Measurements from ENCODE around the gene GSE1. TPM values are rescaled to one million over a fixed set of nuclear protein-coding genes. Genes with fewer than 3 reads are reported as not detected.

GSE1 gene
- total RNA-seq, 1 donor from 2014 or later = 31.1 TPM

DNA sequence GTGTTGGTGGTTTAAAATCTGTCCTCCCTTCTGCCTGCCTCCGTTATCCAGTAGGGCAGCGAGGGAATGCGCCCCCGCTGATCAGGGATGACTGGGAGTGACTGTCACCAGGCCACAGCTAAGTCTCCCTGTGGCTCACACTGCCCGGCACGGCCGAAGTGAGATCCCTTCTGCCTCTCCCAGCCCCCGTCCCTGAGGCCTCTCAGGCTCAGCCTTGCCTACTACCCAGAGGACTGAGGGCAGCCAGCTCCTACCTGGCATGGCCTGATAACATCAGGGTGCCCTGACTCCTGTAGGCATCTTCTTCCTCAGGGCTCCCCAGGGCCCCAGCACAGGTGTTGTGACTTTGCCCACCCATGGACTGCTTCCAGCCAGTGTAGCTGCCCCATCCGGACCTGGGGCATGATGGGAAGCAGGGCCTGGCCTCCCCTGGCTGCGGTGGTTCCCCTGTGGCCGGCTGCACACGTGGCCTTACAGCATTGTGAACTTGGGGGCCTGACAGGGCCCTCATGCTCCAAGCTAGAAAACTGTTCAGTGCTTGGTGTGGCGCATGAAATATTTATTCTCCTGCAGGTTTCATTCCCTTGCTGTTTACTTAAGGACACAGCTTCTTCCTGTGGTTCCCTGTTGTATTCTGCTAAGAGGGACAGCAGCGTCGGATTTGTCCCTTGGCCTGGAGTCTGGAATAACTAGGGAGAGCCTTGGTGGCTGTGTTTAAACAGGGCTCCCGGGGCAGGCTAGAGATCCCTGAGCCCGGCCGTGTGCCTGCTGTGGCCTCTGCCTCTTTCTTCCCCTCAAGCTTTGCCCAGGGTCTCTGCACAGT, 45.6 kb downstream of the GSE1 start:
- no peak for DNase-seq (ENCODE audit: low spot score)

DNA sequence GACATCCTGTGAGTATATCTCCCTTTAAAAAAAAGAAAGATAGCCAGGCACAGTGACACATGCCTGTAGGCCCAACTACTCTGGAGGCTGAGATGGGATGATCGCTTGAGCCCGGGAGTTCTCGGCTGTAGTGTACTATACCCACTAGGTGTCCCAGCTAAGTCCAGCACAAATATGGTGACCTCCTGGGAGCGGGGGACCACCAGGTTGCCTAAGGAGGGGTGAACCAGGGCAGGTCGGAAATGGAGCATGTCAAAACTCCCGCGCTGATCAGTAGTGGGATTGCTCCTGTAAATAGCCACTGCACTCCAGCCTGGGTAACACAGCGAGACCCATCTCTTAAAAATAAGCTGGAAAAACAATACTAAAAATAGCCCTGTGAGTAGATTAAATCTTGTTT, 46.2 kb downstream of the GSE1 start:
- no peak for DNase-seq (ENCODE audit: low spot score)

DNA sequence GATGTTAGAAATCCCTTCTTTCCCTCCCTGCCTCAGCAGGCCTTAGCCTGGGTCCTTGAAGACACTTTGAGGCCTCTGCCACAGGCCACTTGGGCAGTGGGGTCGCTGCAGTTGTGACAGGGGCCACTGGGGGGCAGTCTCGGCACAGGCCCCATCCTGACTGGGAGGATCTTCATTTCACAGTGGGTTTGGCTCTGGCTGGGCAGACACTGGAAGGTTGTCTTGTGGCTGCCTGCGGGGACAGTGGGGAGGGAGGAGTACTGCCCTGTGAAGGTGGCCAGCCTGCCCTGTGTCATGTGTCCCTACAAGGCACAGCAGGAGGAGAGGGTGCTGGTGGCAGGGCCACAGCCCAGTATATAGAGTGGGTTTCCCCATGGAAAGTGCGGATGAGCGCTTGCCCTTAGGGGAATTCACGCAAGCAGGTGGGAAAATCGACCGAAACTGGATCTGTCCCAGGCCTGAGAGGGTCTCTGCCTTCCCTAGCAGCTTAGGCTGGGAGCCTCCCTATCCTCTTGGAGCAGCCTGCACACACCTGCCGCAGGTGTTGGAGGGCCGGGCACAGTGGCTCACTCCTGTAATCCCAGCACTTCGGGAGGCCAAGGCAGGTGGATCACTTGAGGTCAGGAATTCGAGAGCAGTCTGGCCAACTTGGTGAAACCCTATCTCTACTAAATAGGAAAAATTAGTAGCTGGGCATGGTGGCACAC, 46.8 kb downstream of the GSE1 start:
- DNase-seq (ENCODE audit: low spot score) = peak; percentile 25

DNA sequence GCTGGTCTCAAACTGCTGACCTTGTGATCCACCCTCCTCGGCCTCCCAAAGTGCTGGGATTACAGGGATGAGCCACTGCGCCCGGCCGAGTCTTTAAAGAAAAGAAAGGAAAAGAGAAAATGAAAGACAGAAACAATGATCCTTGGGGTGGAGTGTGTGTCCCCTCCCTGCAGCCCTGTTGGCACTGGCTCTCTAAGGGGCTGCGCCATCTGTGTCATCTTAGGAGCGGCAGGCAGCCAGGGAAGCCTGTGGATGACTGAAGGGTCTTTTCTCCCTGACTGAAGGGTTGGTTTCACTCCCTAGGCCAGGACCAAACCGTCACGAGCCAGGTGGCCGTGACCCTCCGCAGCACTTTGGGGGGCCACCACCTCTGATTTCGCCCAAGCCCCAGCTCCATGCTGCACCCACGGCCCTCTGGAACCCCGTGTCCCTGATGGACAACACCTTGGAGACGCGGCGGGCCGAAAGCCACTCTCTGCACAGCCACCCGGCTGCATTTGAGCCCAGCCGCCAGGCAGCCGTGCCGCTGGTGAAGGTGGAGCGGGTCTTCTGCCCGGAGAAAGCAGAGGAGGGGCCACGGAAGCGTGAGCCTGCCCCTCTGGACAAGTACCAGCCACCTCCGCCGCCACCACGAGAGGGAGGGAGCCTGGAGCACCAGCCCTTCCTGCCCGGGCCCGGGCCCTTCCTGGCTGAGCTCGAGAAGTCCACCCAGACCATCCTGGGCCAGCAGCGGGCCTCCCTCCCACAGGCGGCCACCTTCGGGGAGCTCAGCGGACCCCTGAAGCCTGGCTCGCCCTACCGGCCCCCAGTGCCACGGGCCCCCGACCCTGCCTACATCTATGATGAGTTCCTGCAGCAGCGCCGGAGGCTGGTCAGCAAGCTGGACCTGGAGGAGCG, 48.0 kb downstream of the GSE1 start:
- DNase-seq (ENCODE audit: low spot score) = no peak

DNA sequence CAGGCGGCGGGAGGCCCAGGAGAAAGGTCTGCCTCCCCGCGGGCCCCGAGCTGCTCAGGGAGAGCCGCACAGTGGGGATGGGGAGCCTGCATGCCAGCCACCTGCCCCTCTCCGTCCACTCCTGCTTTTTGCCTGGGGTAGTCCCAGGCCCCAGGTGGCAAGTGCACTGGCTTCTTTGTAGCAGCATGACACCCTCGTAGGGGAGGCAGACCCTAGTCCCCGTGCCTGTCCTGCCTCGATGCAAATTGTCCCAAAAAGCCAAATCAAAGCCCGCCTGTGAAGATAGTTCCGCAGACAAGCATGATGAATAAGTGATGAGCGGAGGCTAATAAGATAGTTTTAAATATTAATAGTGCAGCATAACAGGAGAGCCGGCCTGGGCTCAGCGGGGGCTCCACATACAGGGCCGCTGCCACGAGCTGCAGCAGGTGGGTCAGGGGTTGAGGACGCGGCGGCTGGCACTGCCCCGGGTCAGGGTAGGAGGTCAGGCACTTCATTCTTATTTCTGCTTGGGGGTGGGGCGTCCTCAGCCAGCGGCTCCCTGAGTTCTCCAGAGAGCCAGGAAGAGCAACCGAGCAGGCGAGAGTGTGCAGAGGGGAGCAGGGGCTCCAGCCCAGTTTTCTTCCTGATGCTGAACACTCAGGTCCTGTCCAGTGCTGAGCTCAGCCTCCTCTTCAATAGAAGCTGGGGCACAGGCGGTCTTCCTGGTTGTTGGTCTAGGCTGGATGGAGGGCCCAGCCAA, 48.8 kb downstream of the GSE1 start:
- DNase-seq (ENCODE audit: low spot score) = no peak

DNA sequence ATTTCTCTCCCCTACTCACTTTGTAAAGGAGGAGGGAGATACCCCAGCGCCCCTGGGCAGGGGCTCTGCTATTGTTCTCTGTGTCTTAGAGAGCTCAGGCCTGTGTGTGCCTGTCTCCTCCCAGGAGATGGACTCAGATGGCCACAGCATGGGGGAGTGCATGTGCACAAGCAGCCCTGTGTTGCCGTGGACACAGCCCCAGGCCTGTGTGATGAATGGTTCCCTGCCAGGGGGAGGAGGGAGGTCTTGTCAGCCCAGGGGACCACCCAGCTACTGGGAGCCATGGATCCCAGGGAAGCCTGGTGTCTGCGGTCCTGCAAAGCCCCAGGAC, 49.3 kb downstream of the GSE1 start:
- DNase-seq (ENCODE audit: low spot score) = no peak

DNA sequence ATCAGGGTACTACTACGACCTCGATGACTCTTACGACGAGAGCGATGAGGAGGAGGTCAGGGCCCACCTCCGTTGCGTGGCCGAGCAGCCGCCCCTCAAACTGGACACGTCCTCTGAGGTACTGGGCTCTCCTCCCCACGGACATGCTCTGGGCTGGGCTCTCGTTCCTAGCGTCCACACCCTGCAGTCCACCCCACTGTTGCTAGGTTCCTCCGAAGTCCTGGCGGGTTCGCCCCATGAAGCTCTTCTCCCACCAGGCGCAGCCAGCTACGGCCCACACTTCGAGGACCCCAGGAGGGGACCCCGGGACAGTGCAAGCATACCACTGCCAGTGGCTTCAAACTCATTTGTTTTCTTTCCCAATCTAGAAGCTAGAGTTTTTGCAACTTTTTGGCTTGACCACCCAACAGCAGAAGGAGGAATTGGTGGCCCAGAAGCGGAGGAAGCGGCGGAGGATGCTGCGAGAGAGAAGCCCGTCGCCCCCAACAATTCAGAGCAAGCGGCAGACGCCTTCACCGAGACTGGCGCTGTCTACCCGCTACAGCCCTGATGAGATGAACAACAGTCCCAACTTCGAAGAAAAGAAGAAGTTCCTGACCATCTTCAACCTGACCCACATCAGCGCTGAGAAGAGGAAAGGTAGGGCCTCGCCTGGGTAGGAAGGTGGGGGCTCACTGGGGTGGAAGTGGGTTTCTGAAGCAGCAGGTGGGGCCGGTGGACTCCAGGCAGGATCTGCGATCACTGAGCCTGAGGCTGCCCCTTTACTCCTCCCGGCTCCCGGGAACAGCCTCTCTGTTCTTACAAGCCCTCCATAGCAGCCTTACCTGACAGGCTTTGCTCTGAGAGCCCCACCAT, 50.1 kb downstream of the GSE1 start:
- DNase-seq (ENCODE audit: low spot score) = no peak

DNA sequence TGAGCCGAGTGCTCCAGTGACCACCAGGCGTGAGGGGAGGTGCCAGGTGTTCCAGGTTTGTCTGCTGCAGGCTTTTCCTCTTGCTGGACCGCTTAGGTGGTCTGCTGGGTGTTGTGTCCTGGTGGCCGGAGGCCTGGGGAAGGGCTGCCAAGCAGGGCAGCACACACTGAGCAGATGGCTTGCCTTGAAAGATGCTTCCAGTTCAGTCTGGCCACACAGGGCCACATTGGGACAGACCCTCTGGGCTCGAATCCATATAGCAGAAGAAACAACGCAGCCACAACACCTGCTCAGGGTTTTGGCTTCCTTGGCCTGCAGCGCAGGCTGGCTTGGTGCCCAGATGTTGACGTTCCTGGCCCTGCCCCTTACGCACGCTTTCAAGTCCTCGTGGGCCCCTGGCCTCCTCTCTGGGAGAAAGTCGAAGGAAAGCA, 50.8 kb downstream of the GSE1 start:
- DNase-seq (ENCODE audit: low spot score) = no peak

DNA sequence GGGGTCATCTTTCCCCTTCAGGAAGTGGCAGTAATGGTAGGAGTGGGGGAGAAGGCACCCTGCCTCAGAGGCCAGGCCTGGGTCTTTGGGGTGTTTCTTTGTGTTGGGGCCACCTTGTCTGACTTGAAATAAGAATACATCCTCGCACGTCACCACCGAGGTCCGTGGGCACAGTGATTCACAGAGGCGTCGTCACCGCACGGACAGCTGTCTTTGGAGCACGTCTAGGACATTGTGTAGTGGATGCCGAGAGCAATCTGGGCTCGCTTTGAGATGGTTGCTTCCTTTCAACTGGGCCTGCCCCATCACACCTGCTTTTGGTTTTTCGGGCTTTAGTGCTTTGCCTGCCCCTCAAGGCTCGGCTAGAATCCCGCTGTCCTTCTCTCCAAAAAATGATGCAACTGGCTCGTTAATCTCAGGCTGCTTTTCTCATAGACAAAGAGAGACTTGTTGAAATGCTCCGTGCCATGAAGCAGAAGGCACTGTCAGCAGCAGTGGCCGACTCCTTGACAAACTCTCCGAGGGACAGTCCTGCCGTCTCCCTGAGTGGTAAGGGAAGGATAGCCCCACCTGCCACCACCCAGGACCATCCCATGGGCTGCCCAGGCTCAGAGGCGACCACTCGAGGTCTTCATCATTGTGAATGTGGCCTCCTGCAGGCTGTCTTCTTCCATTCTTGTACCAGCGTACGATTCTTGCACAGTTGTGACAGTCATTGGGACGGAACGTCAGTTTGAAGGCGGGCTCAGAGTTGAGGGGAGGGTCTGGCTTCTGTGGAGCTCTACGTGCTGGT, 51.7 kb downstream of the GSE1 start:
- DNase-seq (ENCODE audit: low spot score) = no peak

DNA sequence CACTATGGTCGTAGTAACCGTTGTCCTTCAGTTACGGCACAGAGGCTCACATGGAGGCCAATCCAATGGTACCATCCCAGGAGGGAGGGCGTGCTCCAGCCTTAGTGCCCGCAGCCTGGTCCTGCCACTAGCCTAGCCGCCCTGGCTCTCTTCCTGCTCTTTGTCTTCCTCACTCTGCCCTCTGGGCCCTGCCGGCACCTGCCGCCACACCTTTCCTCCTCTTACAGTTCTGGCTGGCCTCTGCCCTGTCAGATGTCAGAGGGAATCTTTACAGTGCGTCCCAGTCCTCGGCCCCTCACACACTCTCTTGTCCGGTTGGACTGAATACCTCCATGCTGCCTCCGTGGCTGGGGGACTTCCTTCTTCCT, 52.2 kb downstream of the GSE1 start:
- no peak for DNase-seq (ENCODE audit: low spot score)

DNA sequence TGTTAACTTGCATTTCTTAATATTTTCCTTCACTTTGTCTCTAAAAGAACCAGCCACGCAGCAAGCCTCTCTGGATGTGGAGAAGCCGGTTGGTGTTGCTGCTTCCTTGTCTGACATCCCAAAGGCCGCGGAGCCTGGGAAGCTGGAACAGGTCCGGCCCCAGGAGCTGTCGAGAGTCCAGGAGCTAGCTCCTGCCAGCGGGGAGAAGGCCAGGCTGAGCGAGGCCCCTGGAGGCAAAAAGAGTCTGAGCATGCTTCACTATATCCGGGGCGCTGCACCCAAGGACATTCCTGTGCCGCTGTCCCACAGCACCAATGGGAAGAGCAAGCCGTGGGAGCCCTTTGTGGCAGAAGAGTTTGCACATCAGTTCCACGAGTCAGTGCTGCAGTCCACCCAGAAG, 52.8 kb downstream of the GSE1 start:
- DNase-seq (ENCODE audit: low spot score) = no peak

DNA sequence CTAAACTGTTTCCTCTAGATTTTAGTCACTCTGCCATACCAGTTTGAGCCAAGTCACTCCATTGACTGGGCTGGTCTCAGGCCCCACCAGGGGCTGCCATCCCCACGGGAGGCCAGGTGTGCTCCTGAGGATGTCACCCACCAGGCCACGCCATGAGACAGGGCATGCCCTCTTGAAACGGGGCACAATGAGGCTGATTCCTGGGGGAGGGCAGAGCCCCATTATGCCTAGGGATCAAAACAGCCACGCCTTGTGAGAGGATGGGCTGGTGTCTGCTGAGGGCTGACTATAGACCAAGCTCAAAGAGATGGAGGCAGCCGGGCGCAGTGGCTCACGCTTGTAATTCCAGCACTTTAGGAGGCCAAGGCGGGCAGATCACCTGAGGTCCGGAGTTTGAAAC, 54.1 kb downstream of the GSE1 start:
- no peak for DNase-seq (ENCODE audit: low spot score)

DNA sequence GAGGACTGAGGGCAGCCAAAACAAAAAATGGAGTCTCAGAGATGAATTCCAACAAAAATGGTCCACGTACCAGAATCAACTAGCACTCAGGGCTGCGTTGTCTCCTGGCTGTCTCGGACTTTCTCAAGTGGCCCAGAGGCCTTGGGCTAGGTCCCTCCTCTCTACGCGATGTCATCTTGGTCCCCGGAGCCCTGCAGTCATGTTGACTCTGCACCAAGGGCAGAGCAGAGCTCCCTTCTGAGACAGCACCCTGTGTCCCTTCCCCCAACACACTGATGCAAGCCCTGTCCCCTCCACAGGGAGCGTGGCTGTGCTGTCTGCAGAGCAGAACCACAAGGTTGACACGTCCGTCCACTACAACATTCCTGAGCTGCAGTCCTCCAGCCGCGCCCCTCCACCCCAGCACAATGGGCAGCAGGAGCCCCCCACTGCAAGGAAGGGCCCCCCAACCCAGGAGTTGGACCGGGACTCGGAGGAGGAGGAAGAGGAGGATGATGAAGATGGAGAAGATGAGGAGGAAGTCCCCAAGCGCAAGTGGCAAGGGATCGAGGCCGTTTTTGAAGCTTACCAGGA, 54.8 kb downstream of the GSE1 start:
- no peak for DNase-seq (ENCODE audit: low spot score)

DNA sequence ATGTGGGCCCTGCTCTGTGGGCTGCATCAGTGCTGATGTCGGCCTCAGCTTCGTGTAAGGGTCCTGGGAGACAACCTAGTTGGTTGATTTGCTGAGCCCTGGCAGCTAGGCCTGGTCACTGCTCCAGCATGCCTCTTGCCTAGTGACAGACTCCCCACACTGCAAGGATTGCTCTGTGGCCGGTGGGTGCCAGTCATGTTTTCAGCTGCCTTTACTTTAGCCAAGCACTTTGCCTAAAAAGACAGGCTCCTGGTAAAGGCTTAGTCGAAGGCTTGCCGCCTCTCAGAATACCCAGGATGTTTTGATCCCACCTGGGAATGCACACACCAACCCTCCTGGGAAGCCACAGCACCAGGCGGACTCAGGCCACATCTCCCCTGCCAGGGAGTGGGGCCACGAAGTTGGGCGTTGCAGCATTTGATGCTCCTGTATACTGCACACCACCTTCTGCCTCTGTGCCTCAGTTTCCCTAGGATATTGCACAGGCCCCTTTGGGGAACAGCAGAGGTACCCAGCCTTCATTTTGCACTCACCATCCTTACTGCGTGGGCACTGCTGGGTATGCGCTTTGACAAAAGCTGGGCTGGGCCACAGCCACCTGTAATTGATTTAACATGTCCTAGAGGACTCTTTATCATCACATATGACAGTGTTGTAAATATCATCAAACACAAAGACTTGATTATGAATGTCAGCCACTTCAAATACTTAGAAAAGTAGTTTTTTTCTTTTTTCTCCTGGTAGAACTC, 55.7 kb downstream of the GSE1 start:
- no peak for DNase-seq (ENCODE audit: low spot score)

DNA sequence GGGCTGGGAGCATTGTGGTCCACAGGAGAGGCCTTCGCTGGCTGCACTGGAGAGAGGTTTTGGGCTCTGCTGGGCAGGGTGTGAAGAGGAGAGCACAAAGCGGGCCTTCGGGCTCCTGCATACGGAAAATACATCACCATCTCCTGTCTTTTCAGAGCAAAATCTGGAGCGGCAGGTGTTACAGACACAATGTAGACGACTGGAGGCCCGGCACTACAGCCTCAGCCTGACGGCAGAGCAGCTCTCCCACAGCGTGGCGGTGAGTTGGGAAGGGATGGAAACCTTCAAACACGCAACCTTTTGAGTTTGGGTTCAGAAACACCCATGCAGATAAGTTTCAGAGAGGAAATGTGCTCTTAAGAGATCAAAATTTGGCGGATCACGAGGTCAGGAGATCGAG, 57.7 kb downstream of the GSE1 start:
- no peak for DNase-seq (ENCODE audit: low spot score)

DNA sequence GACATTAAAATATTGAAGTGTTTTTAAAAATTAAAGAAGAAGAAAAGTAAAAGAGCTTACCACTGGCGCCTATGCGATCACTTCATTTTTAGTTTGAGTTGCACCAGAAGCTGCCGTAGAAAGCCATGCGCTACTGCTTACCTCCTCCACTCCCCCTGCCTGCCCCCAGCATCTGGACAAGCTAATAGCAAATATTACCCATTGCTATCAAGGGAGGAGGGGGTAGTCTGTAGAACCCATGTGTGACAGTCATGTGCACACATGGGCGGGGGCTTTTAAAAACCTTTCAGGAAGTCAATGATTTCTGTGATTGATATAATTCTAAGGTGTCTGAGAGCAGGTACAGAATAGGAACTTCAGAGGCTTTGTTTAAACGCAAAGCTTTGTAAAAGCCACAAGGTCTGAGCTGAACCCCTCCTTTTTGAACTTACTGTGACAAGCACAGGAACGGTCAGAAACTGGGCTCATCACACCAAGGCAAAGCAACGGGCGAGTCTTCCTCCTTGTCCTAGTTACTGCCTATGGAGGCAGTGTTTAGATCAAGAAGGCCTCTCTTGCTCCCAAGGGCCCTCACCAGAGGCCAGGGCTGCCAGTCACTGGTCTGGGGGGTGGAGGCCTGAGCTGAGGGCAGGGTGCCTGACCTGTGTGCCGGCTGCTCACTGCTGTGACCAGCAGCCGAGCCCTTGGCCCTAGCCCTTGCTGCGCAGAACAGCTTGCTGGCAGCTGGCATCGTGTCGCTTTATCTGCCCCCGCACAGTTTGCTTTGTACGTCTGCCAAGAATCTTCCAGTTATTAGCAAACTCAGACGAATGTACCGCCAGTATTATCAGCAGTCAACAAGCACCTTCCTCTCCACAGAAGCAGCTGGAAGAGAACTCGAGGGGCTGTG, 60.7 kb downstream of the GSE1 start:
- DNase-seq (ENCODE audit: low spot score) = peak; percentile 19

DNA sequence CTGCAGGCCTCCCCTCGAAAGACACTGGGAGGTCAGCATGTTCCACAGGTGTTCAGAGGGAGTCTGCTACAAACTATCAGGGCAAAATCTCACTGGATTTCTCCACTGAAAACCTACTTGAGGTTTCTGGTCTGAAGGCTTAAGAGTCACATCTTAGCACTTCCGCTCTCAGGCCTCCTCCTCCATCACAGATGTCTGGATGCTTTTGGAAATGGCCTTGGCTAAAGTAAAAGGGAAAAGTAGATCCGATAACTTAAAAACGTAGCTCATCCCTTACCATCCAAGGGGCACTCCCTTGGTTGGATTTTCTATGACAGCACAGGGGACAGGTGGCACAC, 61.3 kb downstream of the GSE1 start:
- DNase-seq (ENCODE audit: low spot score) = no peak

DNA sequence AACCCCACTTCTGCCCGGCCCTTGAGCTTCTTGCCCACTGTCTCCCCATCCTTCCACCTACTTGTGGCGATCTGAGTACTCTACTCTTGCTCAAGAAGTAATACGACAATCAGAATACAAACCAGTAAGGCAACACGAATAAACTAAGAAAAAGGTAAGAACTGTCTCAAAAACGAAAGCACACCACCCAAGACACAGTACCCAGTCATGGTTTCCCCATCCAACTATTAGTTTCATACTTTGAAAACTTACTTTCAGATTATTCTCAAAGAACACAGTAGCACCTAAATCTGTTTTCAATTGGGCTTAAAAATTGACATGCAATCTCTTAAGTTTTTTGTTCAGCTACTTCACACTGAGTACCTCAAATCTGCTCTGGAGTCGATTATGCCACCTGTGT, 61.7 kb downstream of the GSE1 start:
- no peak for DNase-seq (ENCODE audit: low spot score)

All from umbilical cord (tissue), 2 donors.